Activated naive CD4-positive, alpha-beta T cell treated with anti-CD3 and anti-CD28 coated beads, Interleukin-2, amount 50 U/mL, for 72 hours (primary cell): Measurements from ENCODE around the gene ANKS1B. TPM values are rescaled to one million over a fixed set of nuclear protein-coding genes. Genes with fewer than 3 reads are reported as not detected.
"Not testable (repeated sequence)": the region's sequence is repeated elsewhere in the genome, so short reads cannot be mapped to it uniquely, and the experiment has no call there.

Experiments used
- ATAC-seq, 2 donors: fragments of 150-1000 bp; cut with Tn5 transposase; 2 replicates each; pipeline ENCODE4 v1.10.0; 2021; ENCODE audit warnings: mild to moderate bottlenecking in 2 of 2, moderate library complexity in 2 of 2
- DNase-seq, 2 donors: peaks; one replicate each; pipeline ENCODE4 v3.0.0; 2021 to 2022; ENCODE audit warnings: low spot score in 2 of 2
- H3K27ac Mint-ChIP-seq, 2 donors: one replicate each; pipeline ENCODE4 v1.8.0; 2022; ENCODE audit warnings: mild to moderate bottlenecking in 2 of 2, mixed read lengths in 2 of 2
- H3K36me3 Mint-ChIP-seq, 2 donors: one replicate each; pipeline ENCODE4 v1.8.0; 2022; ENCODE audit warnings: mixed read lengths in 2 of 2
- H3K9me3 Mint-ChIP-seq, 2 donors: one replicate each; pipeline ENCODE4 v1.8.0; 2022; ENCODE audit warnings: mixed read lengths in 2 of 2
- total RNA-seq, 2 donors: library from RNA; stranded (reverse); gene quantifications; one replicate each; pipeline ENCODE4 v1.2.3, GENCODE V29; 2022

ANKS1B gene
- total RNA-seq, 2 donors from 2014 or later, result 0.16 TPM; not detected in 1

GRCh38 chr12:98840325-98840724 lies 1144.4 kb downstream of the ANKS1B start:
- ATAC-seq (no peak), DNase-seq (no peak)
- Mint-ChIP-seq H3K9me3 (no peaks in the 10 kb centered on the region), H3K36me3 (no peaks in the 10 kb centered on the region), H3K27ac (no peak overlapping the region)

GRCh38 chr12:98838231-98838647 lies 1146.5 kb downstream of the ANKS1B start:
- no peak overlapping the region for H3K27ac Mint-ChIP-seq
- ATAC-seq (no peak), DNase-seq (no peak)
- no peaks in the 10 kb centered on the region for H3K36me3 Mint-ChIP-seq
- no peaks in the 10 kb centered on the region for H3K9me3 Mint-ChIP-seq

GRCh38 chr12:98837134-98837752 lies 1147.5 kb downstream of the ANKS1B start:
- DNase-seq, H3K27ac Mint-ChIP-seq, H3K36me3 Mint-ChIP-seq, H3K9me3 Mint-ChIP-seq, ATAC-seq: not testable (repeated sequence)

- Mint-ChIP-seq H3K36me3 (no peaks in the 10 kb centered on the region), H3K27ac (no peak overlapping the region), H3K9me3 (no peaks in the 10 kb centered on the region)
- no peak for DNase-seq
- no peak for ATAC-seq
Measured at GRCh38 chr12:98830657-98831056, 1154.1 kb downstream of the ANKS1B start.

GRCh38 chr12:98828802-98829600 lies 1155.7 kb downstream of the ANKS1B start:
- H3K36me3 Mint-ChIP-seq, result no peaks in the 10 kb centered on the region
- DNase-seq (no peak), ATAC-seq (no peak)
- H3K27ac Mint-ChIP-seq, result no peak overlapping the region
- no peaks in the 10 kb centered on the region for H3K9me3 Mint-ChIP-seq

GRCh38 chr12:98823012-98823411 lies 1161.7 kb downstream of the ANKS1B start:
- H3K36me3 Mint-ChIP-seq, result no peaks in the 10 kb centered on the region
- DNase-seq, result no peak
- ATAC-seq, result no peak
- H3K27ac Mint-ChIP-seq, result no peak overlapping the region
- no peaks in the 10 kb centered on the region for H3K9me3 Mint-ChIP-seq

GRCh38 chr12:98821866-98822265 lies 1162.9 kb downstream of the ANKS1B start:
- ATAC-seq (no peak), DNase-seq (no peak)
- no peak overlapping the region for H3K27ac Mint-ChIP-seq
- no peaks in the 10 kb centered on the region for H3K9me3 Mint-ChIP-seq
- no peaks in the 10 kb centered on the region for H3K36me3 Mint-ChIP-seq

- no peaks in the 10 kb centered on the region for H3K9me3 Mint-ChIP-seq
- H3K27ac Mint-ChIP-seq, result no peak overlapping the region
- ATAC-seq (no peak), DNase-seq (no peak)
- H3K36me3 Mint-ChIP-seq, result no peaks in the 10 kb centered on the region
Measured at GRCh38 chr12:98821232-98821631, 1163.5 kb downstream of the ANKS1B start.

GRCh38 chr12:98819821-98820404 lies 1164.8 kb downstream of the ANKS1B start:
- Mint-ChIP-seq H3K36me3 (no peaks in the 10 kb centered on the region), H3K27ac (no peak overlapping the region), H3K9me3 (no peaks in the 10 kb centered on the region)
- no peak for ATAC-seq
- no peak for DNase-seq

- Mint-ChIP-seq H3K9me3 (no peaks in the 10 kb centered on the region), H3K27ac (no peak overlapping the region), H3K36me3 (no peaks in the 10 kb centered on the region)
- no peak for ATAC-seq
- no peak for DNase-seq
Measured at GRCh38 chr12:98819071-98819470, 1165.7 kb downstream of the ANKS1B start.

- H3K9me3 Mint-ChIP-seq, result no peaks in the 10 kb centered on the region
Measured at GRCh38 chr12:98818239-98818638, 1166.5 kb downstream of the ANKS1B start.

GRCh38 chr12:98817742-98818141 lies 1167.0 kb downstream of the ANKS1B start:
- no peak overlapping the region for H3K27ac Mint-ChIP-seq
- DNase-seq, result no peak
- ATAC-seq, result no peak
- H3K36me3 Mint-ChIP-seq, result no peaks in the 10 kb centered on the region
- no peaks in the 10 kb centered on the region for H3K9me3 Mint-ChIP-seq

More at GRCh38 chr12:98818239-98818638, 1166.5 kb downstream of the ANKS1B start:
- Mint-ChIP-seq H3K36me3 (no peaks in the 10 kb centered on the region), H3K27ac (no peak overlapping the region)
- no peak for DNase-seq
- ATAC-seq, result no peak

- Mint-ChIP-seq H3K9me3 (no peaks in the 10 kb centered on the region), H3K27ac (no peak overlapping the region), H3K36me3 (no peaks in the 10 kb centered on the region)
- ATAC-seq (no peak), DNase-seq (no peak)
Measured at GRCh38 chr12:98816720-98817119, 1168.0 kb downstream of the ANKS1B start.

- ATAC-seq, result no peak
- DNase-seq, result no peak
- Mint-ChIP-seq H3K27ac (no peak overlapping the region), H3K36me3 (no peaks in the 10 kb centered on the region), H3K9me3 (no peaks in the 10 kb centered on the region)
Measured at GRCh38 chr12:98814254-98814653, 1170.5 kb downstream of the ANKS1B start.

- no peak overlapping the region for H3K27ac Mint-ChIP-seq
- no peaks in the 10 kb centered on the region for H3K36me3 Mint-ChIP-seq
- no peaks in the 10 kb centered on the region for H3K9me3 Mint-ChIP-seq
- no peak for DNase-seq
- no peak for ATAC-seq
Measured at GRCh38 chr12:98812225-98812624, 1172.5 kb downstream of the ANKS1B start.

GRCh38 chr12:98808243-98808875 lies 1176.4 kb downstream of the ANKS1B start:
- no peak overlapping the region for H3K27ac Mint-ChIP-seq
- H3K9me3 Mint-ChIP-seq, result no peaks in the 10 kb centered on the region
- H3K36me3 Mint-ChIP-seq, result no peaks in the 10 kb centered on the region
- DNase-seq (no peak), ATAC-seq (no peak)

- ATAC-seq, result no peak
- no peak for DNase-seq
- Mint-ChIP-seq H3K9me3 (no peaks in the 10 kb centered on the region), H3K36me3 (no peaks in the 10 kb centered on the region), H3K27ac (no peak overlapping the region)
Measured at GRCh38 chr12:98807187-98807586, 1177.5 kb downstream of the ANKS1B start.
